Urinary bladder (tissue), 4 donors: ENCODE data around the gene HPS1. TPM values are rescaled to one million over a fixed set of nuclear protein-coding genes. Genes with fewer than 3 reads are reported as not detected.

Source experiments
- DNase-seq: peaks from one replicate; pipeline ENCODE4 v3.0.0-alpha.2; 2015; ENCODE audit errors: extremely low spot score
- H3K27ac ChIP-seq: one replicate; pipeline ENCODE4 v1.5.1; 2013; ENCODE audit warnings: low read depth, mild to moderate bottlenecking, moderate library complexity
- H3K36me3 ChIP-seq: one replicate; pipeline ENCODE4 v1.6.1; 2013; ENCODE audit warnings: mild to moderate bottlenecking, moderate library complexity; ENCODE audit not compliant: insufficient read depth
- H3K4me1 ChIP-seq: one replicate; pipeline ENCODE4 v1.6.1; 2013; ENCODE audit warnings: mild to moderate bottlenecking, moderate library complexity; ENCODE audit not compliant: insufficient read depth
- H3K4me3 ChIP-seq: one replicate; pipeline ENCODE4 v1.5.1; 2013; ENCODE audit warnings: low read depth, low read length
- WGBS: extraction: QIAGEN DNeasy Blood & Tissue Kit; methylation state at CpG from one replicate; pipeline ENCODE4 v1.1.7; 2013; 5-methylcytosine and 5-hydroxymethylcytosine counted together
- polyA plus RNA-seq: library from polyadenylated mRNA; stranded (reverse); fragments of 200-250 nt; gene quantifications from one replicate; pipeline ENCODE4 v1.2.3, GENCODE V29; 2013
- small RNA-seq: library from RNA; depleted of rRNA; stranded (forward); fragments of <200 nt; gene quantifications from one replicate; pipeline ENCODE3, GENCODE V24; 2014
- total RNA-seq: library from RNA; depleted of rRNA; stranded (reverse); fragments of >200 nt; gene quantifications from one replicate; pipeline ENCODE4 v1.2.3, GENCODE V29; 2014
- donor health status: healthy with polysubstance abuse.
- donor health status: healthy.

HPS1 gene
- total and polyA plus RNA-seq, 2 donors: 14.6 to 54.6 TPM

GRCh38 chr10:98374217-98374985 lies 72.3 kb downstream of the HPS1 start:
- Histone ChIP-seq H3K27ac (no peak overlapping the region), H3K4me1 (no peaks in the 10 kb centered on the region), H3K36me3 (no peaks in the 10 kb centered on the region), H3K4me3 (no peak overlapping the region)
- WGBS: 43% methylated on average over 8 of the region's 8 CpGs
- DNase-seq: no peak

DNA sequence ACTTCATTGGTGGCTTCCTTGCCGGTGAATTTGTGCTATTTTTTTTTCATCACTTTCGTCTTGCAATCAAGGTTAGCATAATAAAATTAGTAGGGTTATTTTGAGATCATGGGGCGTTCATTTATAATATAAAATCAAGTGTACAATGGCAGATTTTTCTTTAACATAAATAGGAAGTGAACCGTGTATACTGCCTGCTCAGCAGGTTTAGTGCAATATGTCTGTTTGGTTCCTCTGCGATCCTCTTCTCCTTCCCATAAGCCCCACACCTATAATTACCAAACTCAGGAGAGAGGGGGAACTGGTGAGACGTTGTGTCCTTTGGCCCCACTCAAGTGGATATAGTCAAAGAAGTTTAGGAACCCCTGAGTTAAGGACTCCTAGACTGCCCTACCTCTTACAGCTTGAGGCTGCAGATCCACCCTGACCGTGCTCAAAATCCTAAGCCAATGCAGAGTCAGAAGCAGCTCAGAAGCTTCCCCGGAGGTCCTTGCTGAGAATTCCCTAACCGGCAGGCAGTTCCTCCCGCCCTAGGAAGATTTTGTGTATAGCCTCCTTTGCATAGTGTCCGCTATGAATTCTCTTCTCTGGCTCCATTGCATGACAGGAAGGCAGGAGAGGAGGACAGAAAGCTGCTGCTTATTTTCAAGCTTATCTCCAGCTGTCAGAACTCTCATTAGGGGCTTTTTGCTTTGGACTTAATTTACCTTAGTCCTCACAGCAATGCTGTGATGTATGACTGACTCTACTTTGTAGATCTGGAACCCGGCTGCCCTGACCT lies 73.3 kb downstream of the HPS1 start:
- no peak for DNase-seq
- Histone ChIP-seq H3K36me3 (no peaks in the 10 kb centered on the region), H3K4me1 (no peaks in the 10 kb centered on the region), H3K4me3 (no peak overlapping the region), H3K27ac (no peak overlapping the region)
- 69% methylated on average over 12 of the region's 12 CpGs for WGBS

- WGBS: 69% methylated on average over 14 of the region's 14 CpGs
- H3K4me3 ChIP-seq: no peak overlapping the region
- H3K36me3 ChIP-seq: no peaks in the 10 kb centered on the region
- no peaks in the 10 kb centered on the region for H3K4me1 ChIP-seq
- no peak overlapping the region for H3K27ac ChIP-seq
- no peak for DNase-seq
These were observed 75.6 kb downstream of the HPS1 start for GRCh38 chr10:98370831-98371820.

- 89% methylated on average over 7 of the region's 7 CpGs for WGBS
- Histone ChIP-seq H3K4me3 (no peak overlapping the region), H3K27ac (no peak overlapping the region), H3K36me3 (no peaks in the 10 kb centered on the region), H3K4me1 (no peaks in the 10 kb centered on the region)
- no peak for DNase-seq
These were observed 76.9 kb downstream of the HPS1 start for GRCh38 chr10:98369801-98370200.

GRCh38 chr10:98368644-98369043 lies 78.1 kb downstream of the HPS1 start:
- no peak for DNase-seq
- 97% methylated on average over 2 of the region's 2 CpGs for WGBS
- no peaks in the 10 kb centered on the region for H3K36me3 ChIP-seq
- H3K4me3 ChIP-seq: no peak overlapping the region
- no peaks in the 10 kb centered on the region for H3K4me1 ChIP-seq
- H3K27ac ChIP-seq: no peak overlapping the region

GRCh38 chr10:98367604-98368451 lies 78.9 kb downstream of the HPS1 start:
- H3K4me1 ChIP-seq: no peaks in the 10 kb centered on the region
- H3K27ac ChIP-seq: no peak overlapping the region
- H3K4me3 ChIP-seq: no peak overlapping the region
- no peak for DNase-seq
- H3K36me3 ChIP-seq: no peaks in the 10 kb centered on the region
- 88% methylated on average over 19 of the region's 19 CpGs for WGBS

Small RNA genes within 50 kb of the gene (small RNA-seq; reads per million reads assigned to genes)
- not detected for gene MIR4685

Other genes with a start within 250 kb of the HPS1 start
- 8.8 TPM for gene LOXL4, start 178.7 kb downstream of the HPS1 start, total RNA-seq
- gene LOXL4, start 178.7 kb downstream of the HPS1 start, polyA plus RNA-seq: 6.6 TPM
- 15.0 TPM for gene PYROXD2, start 31.8 kb downstream of the HPS1 start, total RNA-seq
- gene PYROXD2, start 31.8 kb downstream of the HPS1 start, polyA plus RNA-seq: 8.9 TPM